H4 (cell line): ENCODE results near the gene TYROBP. TPM values are rescaled to one million over a fixed set of nuclear protein-coding genes. Genes with fewer than 3 reads are reported as not detected.
"Not testable (repeated sequence)": the region's sequence is repeated elsewhere in the genome, so short reads cannot be mapped to it uniquely, and the experiment has no call there.

Source experiments
- DNase-seq: peaks from one replicate; pipeline ENCODE4 v3.0.0-alpha.2; 2015; ENCODE audit warnings: low spot score
- total RNA-seq: library from RNA; depleted of rRNA; stranded (reverse); fragments of >200 nt; shearing (Covaris generic); gene quantifications from 2 replicates; pipeline ENCODE4 v1.2.3, GENCODE V29; 2014

TYROBP gene
- total RNA-seq, 1 experiment from 2014 or later = not detected

DNA sequence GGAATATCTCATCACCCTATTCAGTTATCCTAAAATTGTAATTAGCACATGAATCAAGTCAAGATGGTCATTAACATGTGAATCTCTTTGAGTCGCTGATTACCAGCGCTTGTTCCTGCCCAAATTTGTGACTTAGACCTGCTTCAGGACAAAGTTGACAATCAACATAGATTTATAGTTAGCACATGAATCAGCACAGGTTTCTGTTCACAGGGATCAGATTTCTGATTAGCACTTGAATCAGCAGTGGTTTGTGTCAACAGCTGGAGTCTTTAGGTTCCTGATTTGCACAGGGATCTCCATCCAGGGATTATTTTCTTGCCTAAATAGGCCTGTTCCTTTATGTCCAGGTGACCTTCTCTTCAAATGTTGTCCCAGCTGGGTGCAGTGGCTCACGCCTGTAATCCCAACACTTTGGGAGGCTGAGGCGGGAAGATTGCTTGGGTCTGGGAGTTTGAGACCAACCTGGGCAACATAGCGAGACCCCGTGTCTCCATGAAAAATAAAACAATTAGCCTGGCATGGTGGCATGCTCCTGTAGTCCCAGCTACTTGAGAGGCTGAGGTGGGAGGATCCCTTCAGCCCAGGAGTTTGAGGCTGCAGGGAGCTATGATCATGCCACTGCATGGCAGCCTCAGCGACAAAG lies 24.3 kb upstream of the TYROBP start:
- no peak for DNase-seq

DNA sequence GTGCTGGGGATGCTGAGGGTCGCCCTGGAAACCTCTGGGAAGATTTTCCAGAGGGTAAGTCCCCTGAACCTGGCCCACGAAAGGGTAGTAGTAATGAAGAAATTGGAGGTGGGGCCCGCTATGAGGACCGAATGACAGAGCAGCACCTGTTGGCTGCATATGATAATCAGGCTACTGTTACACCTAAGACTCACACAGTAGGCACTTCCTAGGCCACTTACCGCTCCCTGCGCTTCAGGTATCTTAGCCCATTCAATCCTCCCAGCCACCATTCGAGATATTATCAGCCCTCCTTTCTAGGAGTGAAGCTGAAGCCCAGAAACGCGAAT lies 23.7 kb upstream of the TYROBP start:
- DNase-seq = no peak

GRCh38 chr19:35931161-35931873 lies 23.2 kb upstream of the TYROBP start:
- DNase-seq = peak; percentile 100

DNA sequence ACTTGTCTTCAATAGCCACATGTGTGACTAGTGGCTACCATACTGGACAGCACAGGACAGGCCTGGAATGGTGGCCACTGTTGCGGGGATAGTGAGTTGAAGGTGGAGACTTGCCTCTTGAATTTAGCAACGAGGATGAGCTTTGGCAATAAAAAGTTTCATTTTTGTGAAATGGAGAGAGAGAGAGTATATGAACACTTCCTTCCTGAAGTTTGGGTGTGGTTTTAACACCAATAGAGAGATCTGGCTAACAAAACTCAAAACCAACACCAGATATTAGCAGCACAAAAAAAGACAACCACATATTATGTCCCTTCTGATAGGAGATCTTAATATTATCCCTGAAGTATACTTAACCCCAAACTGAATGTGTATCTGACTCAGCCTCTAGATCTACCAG lies 21.8 kb upstream of the TYROBP start:
- DNase-seq = no peak

GRCh38 chr19:35928507-35928906 lies 20.4 kb upstream of the TYROBP start:
- DNase-seq = no peak

DNA sequence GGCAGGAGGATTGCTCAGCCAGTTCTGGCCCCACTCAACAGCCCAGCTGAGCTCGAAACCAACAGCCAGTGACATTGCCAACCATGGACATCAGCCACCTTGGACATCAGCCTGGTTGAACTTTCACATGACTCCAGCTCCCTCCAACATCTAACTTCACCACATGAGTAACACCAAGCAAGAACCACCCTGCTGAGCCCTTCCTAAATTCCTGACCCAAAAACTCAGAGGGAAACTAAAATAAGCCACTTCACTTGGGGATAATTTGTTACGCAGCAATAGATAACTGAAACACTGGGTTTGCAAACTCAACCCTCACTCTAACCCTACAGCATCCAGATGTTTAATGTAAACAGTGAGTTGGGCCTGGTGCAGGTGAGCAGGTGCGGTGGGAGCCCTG lies 17.4 kb upstream of the TYROBP start:
- no peak for DNase-seq

DNA sequence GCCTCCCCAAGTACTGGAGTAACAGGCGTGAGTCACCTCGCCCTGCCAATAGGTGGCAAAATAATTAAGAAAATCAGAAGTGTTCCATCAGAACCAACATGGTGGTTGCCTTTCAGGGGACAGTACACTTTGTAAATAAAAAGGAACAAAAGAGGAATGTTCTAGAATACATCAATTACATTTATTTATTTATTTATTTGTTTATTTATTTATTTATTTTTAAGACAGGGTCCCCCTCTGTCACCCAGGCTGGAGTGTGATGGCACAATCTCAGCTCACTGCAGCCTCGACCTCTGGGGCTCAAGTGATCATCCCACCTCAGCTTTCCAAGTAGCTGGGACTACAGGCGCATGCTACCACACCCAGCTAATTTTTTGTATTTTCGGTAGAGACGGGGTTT lies 12.9 kb upstream of the TYROBP start:
- no peak for DNase-seq

DNA sequence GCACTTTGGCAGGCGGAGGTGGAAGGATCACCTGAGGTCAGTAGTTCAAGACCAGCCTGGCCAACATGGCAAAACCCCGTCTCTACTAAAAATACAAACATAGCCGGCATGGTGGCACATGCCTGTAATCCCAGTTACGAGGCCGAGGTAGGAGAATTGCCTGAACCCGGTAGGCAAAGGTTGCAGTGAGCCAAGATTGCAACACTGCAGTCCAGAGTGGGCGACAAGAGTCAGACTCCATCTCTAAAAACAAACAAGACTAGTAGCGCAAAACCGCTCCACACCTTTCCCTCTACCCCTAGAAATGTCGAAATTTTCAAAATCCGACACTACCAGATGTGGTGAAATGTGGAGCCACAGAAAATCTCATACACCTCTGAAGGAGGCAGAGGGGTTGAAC lies 11.2 kb upstream of the TYROBP start:
- DNase-seq = no peak

DNA sequence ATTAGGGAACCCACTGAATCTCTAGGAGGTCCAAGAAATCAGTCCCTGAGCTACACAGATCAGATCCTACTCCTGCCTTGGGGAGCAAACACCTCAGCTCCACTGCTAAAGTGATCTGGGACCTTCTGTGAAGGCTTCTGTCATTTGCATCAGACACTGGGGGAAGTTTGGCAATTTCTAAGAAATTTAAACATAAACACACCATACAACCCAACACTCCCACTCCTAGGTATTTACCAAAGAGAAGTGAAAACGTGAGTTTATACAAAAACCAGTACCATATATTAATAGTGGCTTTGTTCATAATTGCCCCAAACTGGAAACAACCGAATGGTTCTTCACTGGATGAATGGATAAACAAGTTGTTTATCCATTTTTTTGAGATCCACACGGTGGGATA lies 7.3 kb upstream of the TYROBP start:
- no peak for DNase-seq

- DNase-seq = no peak
These were observed 5.5 kb upstream of the TYROBP start for GRCh38 chr19:35913589-35913988.

DNA sequence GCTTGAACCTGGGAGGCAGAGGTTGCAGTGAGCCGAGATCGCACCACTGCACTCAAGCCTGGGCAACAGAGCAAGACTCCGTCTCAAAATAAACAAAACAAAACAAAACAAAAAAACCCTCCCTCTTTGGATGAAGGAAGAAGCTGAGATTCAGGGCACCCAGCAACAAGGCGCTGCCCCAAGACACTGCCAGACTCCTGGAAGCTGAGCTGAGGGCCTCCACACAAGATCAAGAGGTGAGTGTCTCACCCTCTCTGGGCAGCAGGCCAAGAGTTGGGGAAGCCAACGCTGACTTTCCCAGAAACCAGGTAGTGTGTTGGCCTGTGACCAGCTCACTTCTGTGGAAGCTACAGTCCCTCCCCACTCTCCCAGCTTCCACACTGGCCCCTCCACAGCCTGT lies 3.7 kb upstream of the TYROBP start:
- DNase-seq = peak; percentile 70

DNA sequence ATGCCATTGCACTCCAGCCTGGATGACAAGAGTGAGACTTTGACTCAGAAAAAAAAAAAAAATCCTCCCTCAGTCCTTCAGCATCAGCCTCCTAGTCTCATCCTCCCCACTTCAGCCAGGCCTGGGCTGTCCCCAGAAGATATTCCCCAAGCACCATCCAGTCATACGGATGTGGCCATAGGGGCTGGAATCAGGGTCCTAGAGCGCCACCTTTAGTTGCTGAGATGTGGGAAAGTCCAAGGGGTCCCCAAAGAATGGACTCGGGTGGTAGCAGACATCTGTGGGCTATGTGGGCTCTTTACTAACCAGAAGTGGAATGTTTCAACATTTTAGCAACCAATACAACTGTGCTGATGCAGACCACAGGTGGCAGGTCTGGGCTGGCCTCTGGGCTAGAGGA lies 3.1 kb upstream of the TYROBP start:
- no peak for DNase-seq

DNA sequence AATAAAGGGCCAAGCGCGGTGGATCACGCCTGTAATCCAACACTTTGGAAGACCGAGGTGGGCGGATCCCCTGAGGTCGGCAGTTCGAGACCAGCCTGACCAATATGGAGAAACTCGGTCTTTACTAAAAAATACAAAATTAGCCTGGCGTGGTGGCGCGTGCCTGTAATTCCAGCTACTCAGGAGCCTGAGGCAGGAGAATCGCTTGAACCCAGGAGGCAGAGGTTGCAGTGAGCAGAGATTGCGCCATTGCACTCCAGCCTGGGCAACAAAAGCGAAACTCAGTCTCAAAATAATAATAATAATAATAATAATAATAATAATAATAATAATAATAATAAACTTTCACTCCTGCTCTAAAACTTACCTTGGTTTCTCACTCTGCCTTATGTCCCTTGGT lies 2.3 kb upstream of the TYROBP start:
- DNase-seq = not testable (repeated sequence)

GRCh38 chr19:35909684-35910035 lies 1.6 kb upstream of the TYROBP start:
- no peak for DNase-seq

DNA sequence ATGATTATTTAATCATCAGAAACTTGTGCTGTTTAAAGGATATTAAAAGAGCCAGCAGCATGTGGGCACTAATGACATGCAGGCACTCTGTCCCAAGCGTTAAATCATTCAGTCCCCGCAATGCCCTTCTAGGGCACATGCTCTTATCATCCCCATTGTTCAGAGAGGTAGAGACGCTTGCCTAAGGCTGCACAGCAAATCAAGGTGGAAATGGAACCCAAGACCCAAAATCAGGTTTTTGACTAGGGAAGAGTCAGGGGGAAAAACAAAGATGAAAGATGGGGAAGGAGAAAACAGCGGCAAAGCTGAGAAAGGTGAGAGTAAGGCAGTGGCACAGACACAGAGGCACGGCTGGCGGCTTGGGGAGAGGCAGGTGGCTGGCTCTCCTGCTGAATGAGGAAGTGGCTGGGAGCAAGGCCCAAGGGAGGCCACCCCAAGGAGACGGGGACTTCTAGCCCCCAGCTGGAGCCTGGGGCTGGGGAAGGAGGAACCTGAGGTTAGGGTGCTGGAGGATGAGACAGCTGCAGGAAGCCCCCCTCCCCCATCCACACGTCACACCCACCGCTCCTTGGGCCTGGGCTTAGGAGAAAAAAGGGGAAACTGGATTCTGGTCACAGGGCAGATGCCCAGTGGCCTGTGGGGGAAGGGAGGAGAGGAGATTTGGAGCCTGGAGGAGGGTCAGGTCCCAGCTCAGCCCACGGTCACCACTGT lies 1.0 kb upstream of the TYROBP start:
- no peak for DNase-seq

GRCh38 chr19:35907377-35907745 lies 734 bp downstream of the TYROBP start:
- no peak for DNase-seq

DNA sequence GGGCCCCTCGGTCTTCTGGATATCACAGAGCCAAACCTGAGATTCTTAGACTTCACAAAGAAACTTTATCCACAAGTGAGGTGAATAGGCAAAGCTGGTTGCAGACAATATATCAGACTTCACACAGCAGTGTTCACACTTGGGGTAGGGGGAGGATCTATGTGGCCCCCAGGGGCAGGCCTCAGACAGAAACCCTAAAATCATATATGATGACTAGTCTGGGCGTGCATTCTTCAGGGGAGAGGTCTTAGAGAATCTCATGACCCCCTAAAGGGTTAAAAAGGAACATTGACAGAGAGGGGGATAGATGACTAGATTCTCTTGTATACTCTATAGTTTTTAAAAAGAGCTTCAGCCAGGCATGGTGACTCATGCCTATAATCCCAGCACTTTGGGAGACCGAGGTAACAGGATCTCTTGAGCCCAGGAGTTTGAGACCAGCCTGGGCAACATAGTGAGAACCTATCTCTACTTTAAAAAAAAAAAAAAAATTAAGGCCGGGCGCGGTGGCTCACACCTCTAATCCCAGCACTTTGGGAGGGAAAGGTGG lies 2.8 kb downstream of the TYROBP start:
- no peak for DNase-seq

GRCh38 chr19:35904311-35905068 lies 3.6 kb downstream of the TYROBP start:
- DNase-seq = no peak

DNA sequence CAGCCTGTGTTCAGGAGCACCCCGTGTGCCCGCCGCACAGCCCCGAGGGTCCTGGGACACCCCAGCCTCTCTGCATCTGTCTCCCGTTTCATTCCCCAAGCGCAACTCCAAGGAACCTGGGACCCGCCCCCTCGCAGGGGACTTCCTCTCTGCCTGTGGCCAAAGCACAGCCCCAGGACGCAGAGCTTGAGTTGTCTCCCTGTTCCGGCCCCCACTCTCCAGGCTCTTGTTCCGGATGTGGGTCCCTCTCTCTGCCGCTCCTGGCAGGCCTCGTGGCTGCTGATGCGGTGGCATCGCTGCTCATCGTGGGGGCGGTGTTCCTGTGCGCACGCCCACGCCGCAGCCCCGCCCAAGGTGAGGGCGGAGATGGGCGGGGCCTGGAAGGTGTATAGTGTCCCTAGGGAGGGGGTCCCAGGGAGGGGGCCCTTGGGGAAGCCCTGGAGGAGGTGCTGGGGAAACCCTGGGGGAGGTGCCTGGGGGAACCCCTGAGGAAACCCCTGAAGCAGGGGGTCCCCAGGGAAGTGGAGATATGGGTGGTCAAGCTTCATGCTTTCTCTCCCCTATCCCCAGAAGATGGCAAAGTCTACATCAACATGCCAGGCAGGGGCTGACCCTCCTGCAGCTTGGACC lies 4.4 kb downstream of the TYROBP start:
- DNase-seq = peak; percentile 90

DNA sequence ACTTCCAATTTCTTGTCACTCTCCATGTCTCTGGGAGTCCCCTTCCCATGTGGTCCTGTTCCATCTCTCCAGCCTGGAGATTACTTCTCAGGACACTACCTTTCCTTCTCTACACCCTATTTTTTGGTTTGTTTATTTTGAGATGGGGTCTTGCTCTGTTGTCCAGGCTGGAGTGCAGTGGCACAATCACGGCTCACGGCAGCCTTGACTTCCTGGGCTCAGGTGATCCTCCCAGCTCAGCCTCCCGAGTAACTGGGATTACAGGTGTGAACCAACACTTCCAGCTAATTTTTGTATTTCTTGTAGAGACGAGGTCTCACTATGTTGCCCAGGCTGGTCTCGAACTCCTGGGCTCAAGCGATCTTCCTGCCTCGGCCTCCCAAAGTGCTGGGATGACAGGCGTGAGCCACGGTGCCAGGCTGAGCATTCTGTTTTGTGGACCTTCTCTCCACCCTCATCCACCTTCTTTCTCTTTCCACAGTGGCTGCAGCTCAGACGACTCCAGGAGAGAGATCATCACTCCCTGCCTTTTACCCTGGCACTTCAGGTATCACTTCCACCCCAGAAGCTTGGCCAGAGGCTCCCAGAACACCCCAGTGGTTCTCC lies 5.1 kb downstream of the TYROBP start:
- no peak for DNase-seq

DNA sequence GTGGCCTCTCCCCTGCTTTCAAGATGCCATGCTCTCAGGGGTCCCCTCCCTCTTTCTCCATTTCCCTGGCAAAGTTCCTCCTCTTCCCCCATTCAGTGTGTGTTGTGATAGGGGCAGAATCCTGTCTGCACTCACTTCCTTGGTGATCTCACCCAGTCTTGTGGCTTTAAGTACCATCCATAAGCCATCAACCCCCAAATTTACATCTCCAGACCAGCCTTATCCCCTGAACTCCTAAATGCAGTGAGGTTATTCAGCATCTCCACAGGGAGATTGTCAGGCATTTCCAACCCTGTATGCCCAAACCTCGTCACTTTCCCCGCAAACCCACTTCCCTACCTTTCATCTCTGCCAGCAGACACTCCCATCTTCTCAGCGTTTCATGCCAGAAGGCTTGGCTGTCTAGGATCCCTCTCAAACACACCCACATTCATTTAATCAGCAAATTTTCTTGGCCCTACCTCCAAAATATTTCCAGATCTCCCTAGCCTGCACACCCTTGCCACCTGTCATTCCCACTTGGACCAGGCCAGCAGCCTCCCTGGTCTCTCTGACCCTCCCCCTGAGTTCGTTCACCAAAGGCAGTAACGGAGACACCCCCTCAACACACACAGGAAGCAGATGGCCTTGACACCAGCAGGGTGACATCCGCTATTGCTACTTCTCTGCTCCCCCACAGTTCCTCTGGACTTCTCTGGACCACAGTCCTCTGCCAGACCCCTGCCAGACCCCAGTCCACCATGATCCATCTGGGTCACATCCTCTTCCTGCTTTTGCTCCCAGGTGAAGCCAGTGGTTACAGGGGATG lies 6.0 kb downstream of the TYROBP start, which contains the start of gene HCST:
Gene HCST, plus strand, starts transcription at position 676 of the 808 bp plus-strand sequence. Its CDS starts 65 bp downstream, at position 741.
- DNase-seq = no peak
